ENCODE measurements around the gene ZC3H18. TPM values are rescaled to one million over a fixed set of nuclear protein-coding genes. Genes with fewer than 3 reads are reported as not detected.

The ZC3H18 gene
- total RNA-seq, 1 donor from 2014 or later, result 8.7 TPM

- no peak for DNase-seq (ENCODE audit: low read depth in 2 of 2)
Measured at GRCh38 chr16:88636488-88637265, 66.5 kb downstream of the ZC3H18 start.

- no peak for DNase-seq (ENCODE audit: low read depth in 2 of 2)
Measured at GRCh38 chr16:88638323-88639230, 68.4 kb downstream of the ZC3H18 start, which contains the start of gene IL17C. Gene IL17C, plus strand, starts transcription at chr16:88638572. Its CDS starts 70 bp downstream, at chr16:88638642.

- no peak for DNase-seq (ENCODE audit: low read depth in 2 of 2)
Measured at GRCh38 chr16:88639231-88640038, 69.2 kb downstream of the ZC3H18 start.

GRCh38 chr16:88640039-88640495 lies 69.9 kb downstream of the ZC3H18 start:
- no peak for DNase-seq (ENCODE audit: low read depth in 2 of 2)

GRCh38 chr16:88640498-88641247 lies 70.5 kb downstream of the ZC3H18 start:
- no peak for DNase-seq (ENCODE audit: low read depth in 2 of 2)

GRCh38 chr16:88642881-88643643 lies 72.9 kb downstream of the ZC3H18 start:
- no peak for DNase-seq (ENCODE audit: low read depth in 2 of 2)

GRCh38 chr16:88643644-88643932 lies 73.4 kb downstream of the ZC3H18 start:
- DNase-seq (ENCODE audit: low read depth in 2 of 2), result no peak

GRCh38 chr16:88645455-88645854 lies 75.3 kb downstream of the ZC3H18 start:
- no peak for DNase-seq (ENCODE audit: low read depth in 2 of 2)

GRCh38 chr16:88645941-88646340 lies 75.7 kb downstream of the ZC3H18 start:
- DNase-seq (ENCODE audit: low read depth in 2 of 2), result no peak

- no peak for DNase-seq (ENCODE audit: low read depth in 2 of 2)
Measured at GRCh38 chr16:88646345-88647034, 76.3 kb downstream of the ZC3H18 start.

- DNase-seq (ENCODE audit: low read depth in 2 of 2), result no peak
Measured at GRCh38 chr16:88647178-88648070, 77.2 kb downstream of the ZC3H18 start.

- no peak for DNase-seq (ENCODE audit: low read depth in 2 of 2)
Measured at GRCh38 chr16:88649195-88649923, 79.2 kb downstream of the ZC3H18 start.

- no peak for DNase-seq (ENCODE audit: low read depth in 2 of 2)
Measured at GRCh38 chr16:88649924-88650748, 79.9 kb downstream of the ZC3H18 start.

GRCh38 chr16:88650749-88651275 lies 80.6 kb downstream of the ZC3H18 start, which contains the start of gene CYBA:
Gene CYBA, minus strand, starts transcription at chr16:88651053. Its CDS starts 40 bp downstream, at chr16:88651013.
- peak in 1 of 2 donors; percentile 85 for DNase-seq (ENCODE audit: low read depth in 2 of 2)

- DNase-seq (ENCODE audit: low read depth in 2 of 2), result peak in 1 of 2 donors; percentile 93
Measured at GRCh38 chr16:88651276-88651988, 81.2 kb downstream of the ZC3H18 start.
